GM19397 (cell line): ENCODE results near the gene WNT5A.
"Not testable (repeated sequence)": the region's sequence is repeated elsewhere in the genome, so short reads cannot be mapped to it uniquely, and the experiment has no call there.

ENCODE experiments used
- ATAC-seq: cut with Tn5 transposase; IDR thresholded peaks from one replicate; pipeline ENCODE4 v1.9.1; 2021; ENCODE audit warnings: mild to moderate bottlenecking, moderate library complexity; ENCODE audit not compliant: unreplicated experiment

WNT5A gene

DNA sequence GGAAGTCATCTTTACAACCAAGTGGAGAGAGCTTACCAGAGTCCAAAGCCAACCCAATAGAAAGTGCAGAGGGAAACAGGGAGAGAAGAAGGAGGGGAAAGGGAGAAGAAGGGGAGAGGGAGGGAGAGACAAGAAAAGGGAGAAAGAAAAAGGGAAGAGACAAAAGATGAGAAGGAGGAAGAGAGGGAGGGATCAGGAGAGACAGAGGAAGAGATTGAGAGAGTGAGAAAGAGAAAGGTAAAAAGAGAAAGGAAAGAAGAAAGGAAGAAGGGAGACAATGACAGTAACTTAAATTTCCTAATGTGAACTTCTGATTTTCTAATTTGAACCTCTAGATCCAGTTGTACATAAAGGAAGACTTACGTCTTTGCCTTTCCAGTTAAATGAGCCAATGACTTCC lies 20.7 kb upstream of the WNT5A start:
- ATAC-seq = no peak

DNA sequence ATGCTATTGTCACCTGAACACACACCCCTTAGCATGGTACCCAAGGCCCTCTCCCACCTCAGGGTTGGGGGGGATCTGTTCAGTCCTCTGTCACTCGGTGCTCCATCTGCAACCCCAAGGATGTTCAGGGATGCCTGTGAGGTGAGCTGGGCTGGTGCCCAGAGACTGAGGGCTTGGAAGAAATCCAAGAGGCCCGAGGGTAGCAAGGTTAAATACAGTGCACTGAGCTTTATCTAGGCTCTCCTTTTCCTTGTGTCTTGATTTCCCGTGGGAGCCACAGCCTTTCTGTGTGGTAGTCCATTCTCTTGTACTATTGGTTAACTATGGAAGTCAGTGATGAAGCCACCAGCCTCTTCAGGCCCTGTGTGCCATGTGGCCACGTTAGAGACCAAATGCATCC lies 18.7 kb upstream of the WNT5A start:
- ATAC-seq = no peak

DNA sequence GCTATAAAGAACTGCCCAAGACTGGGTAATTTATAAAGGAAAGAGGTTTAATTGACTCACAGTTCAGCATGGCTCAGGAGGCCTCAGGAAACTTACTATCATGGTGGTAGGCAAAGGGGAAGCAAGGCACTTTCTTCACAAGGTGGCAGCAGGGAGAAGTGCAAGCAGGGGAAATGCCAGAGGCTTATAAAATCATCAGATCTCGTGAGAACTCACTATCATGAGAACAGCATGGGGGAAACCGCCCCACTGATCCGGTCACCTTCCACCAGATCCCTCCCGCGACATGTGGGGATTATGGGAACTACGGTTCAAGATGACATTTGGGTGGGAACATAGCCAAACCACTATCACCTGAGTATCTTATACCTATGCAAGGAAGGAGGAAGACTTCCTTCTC lies 18.0 kb upstream of the WNT5A start:
- not testable (repeated sequence) for ATAC-seq

DNA sequence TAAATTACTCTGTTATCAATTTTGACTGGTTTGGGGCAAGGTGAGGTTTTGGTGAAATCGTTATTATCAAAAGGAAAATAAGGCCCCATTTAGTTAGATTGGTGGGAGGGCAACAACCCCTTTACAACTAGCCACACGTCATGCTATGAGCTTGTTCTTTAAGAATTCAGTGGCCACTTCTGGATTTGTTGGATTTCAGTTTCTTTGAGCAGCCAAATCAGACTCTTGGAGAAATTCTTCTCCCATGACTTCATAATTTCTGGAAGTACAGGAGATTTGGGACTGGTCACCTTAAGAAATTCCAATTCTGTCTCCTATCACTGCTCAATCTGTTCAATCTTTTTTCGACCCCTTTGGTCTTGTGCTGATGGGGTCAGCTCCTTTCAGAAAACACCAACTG lies 14.8 kb upstream of the WNT5A start:
- ATAC-seq = no peak

GRCh38 chr3:55500555-55501330 lies 13.6 kb upstream of the WNT5A start:
- no peak for ATAC-seq

- ATAC-seq = no peak
Observed at GRCh38 chr3:55498520-55498919, 11.4 kb upstream of the WNT5A start.

GRCh38 chr3:55497250-55497649 lies 10.1 kb upstream of the WNT5A start:
- ATAC-seq = no peak

DNA sequence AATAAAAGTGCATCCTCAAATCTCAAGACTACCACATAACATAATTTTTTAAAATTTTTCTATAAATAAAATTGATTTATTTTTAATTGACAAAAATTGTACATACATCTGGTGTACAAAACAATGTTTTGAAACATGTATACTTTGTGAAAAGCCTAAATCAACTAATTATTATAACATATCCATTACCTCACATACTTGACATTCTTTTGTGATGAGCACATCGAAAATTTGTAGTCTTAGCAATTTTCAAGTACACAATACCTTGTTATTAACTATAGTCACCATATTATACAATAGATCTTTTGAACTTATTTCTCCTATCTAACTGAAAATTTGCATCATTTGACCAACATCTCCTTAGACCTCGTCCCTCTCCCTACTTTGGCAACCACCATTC lies 7.9 kb upstream of the WNT5A start:
- no peak for ATAC-seq

- ATAC-seq = no peak
Observed at GRCh38 chr3:55492976-55493375, 5.9 kb upstream of the WNT5A start.

GRCh38 chr3:55491296-55491816 lies 4.2 kb upstream of the WNT5A start:
- no peak for ATAC-seq

GRCh38 chr3:55490276-55490913 lies 3.3 kb upstream of the WNT5A start:
- ATAC-seq = no peak

DNA sequence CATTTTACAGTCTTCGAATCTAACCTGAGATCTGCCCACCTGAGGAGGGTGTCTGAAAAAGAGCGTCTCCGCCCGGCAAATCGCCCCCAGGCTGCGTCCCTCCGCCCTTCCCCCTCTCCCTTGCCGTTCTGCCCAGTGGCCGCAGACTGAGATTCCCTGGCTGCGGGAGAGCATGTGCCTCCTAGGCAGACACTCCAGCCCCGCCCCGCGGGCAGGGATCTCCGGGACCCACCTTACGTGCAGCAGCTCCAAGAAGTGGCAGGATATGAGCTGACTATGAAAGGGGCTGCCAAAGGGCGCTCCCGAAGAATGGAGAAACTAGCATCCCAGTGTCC lies 2.7 kb upstream of the WNT5A start:
- ATAC-seq = no peak

DNA sequence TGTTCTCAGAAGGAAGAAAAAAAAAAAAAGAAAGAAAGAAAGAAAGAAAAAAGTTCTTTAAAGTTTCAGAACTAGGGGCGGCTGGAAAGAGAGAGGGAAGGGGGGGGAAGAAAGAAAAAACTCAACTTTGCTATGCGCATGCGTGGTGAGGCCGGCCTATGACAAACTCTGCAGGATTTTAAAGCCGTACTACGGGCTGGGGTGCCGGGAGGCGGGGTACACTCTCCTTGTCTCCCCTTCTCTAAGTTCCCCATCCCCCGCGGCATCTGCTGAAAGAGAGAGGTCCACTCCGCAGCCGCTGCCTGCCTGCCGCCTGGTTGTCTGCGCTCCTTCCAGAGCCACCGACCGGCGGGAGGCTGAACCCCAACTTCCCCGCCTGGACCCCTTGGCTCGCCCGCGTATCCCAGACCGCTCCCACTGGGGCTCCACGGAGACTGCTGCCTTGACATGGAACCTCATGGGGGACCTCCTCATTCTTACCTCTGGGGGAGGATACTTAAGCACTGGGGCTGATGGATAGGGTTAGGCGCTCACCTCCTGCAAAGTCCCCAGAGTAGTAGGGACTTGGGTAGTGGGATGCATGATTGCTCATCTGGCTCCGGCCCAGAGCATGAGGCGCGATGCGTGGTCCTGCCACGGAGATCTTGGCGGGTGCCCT lies 1.4 kb upstream of the WNT5A start:
- no peak for ATAC-seq

GRCh38 chr3:55487381-55488241 lies 505 bp upstream of the WNT5A start:
- ATAC-seq = no peak

DNA sequence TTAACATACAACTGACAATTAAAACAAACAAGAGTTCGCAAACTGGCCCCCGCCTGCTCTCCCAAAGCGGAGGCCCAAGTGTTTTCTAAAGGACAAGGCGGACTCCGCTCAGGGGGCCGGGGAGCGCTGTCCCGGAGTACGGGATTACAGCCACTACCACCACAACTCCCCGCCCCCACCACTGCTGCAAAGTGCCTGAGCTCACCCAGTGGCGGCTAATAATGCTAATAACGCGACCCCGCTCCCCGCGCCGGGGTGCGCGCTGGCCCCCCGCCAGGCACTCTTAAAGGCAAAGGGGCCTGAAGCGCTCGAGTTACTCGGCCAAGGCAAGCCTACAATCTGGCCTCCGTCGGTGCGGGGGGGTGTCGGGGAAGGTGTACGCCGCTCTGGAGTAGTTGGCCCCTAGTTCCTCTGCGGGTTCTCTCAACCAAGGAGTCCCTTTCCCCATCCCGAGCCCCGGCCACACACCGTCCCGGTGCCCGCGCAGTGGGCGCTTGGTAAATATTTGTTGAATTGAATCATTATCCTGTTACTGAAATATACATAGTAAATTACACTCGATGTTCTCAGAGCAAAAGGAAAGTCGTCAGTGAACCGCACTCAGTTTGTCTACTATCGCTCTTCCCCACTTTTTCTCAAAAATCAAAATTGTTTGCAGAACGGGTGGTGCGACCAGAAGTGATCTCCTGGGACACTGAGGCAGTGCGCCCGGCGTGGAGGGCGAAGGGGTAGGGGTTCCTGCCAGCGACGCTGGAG lies 827 bp downstream of the WNT5A start:
- ATAC-seq = no peak

DNA sequence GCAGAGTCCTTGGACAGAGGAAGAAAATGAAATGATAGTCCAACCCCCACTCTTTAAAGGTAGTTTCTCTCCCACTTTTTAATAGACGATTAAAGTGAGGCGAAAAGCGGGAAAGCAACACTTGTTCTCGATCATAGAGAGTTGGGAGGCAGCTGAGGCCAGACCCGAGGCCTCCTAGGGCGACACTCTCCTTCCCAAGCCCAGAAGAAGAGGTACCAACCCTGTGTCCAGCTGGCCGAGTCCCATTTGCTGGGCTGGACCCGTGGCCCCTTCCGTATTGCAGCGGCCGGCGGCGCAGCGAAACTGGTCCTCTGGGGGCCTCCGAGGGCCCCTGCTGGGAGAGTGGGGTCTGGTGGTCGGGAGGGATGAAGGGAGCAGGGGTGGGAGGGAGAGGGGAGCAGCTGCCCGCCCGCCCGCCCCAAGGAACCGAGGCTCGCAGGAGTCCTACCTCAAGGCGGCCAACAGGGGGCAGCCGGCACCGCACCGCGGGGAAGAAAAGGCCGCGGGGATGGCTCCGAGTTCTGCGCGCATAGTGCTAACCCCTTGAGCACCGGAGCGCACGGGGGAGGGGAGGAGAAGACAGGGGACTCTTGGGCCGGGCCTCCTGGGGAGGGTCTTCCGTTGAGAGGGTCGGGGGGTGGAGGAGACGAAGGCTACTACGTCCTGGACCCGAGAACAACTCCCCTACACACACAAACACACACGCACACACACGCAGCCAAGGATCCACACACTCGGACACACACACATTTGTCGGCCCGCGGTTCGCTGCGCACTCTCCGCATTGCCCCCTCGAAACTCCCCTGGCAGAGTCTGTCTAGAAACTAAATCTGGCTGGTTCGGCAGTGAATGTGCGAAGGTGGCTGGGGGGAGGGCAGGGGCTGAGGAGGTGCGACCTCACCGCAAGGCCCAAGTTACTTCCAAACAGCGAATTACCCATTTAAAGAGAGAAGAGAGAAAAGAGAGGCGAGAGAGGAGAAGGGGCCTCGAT lies 2.0 kb downstream of the WNT5A start:
- ATAC-seq = peak; percentile 67

DNA sequence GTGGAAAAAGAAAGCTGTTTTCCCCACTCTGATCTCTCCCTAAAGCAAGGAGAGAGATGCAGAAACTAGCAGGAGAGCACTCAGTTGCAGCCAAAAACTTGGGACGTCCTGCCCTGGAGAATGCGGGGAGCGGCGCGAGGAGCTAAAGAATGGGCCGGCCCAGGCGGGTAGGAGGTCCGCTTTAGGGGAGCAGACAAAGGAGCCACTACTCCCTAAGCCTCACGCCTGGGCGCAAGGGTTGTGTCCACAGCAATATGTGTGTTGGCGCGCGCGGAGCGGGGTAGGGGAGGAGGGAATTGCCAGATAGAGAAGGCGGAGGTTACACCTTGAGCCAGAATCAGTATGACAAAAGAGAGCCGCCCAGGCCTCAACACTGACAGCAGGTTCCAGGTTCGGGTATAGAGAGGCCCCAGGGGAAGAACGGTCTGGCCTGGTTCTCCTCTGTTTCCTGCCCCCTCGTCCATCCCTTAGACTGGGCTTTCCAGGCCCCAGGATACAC lies 2.9 kb downstream of the WNT5A start:
- ATAC-seq = no peak

DNA sequence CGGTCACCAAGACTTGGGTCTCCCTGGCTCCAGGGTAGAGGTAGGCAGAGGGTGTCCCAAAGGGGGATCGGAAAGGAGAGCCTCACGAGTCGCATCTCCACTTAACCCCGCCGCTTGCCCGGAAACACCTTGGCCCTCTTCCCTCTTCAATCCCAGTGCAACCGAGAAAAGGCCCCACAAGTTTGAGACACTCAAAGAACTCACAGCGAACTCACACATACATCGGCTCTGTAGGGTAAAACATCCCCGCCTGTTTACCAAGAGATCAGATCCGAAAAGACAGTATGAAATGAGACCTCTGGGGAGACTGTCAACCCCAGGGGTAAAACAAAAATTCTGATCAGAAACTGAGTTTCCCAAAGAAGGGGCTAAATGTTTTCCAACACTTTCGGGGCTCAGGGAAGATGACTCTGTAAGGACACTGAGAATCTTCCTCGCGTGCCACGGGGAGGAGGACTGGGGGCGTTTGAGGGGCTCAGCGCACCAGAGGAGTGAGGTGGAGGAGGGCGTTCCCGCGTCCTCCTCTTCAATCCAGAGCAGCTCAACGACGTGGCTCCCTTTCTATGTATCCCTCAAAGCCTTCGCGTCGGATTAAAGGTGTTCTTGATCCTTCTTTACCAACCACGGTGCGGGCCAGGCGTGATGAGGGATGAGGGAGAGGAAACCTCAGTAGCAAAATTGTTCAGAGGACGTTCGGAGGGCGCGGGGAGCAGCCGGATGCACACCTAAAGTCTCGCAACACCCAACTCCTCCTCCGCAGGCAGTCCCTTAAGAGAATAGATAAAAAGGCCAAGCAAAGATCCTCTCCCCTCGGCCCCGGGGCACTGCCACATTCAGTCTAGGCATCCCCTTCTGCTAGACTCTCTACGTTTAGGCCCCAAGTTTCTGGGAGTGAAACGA lies 3.7 kb downstream of the WNT5A start:
- no peak for ATAC-seq
